HG03103 (cell line): Measurements from ENCODE around the gene FANCD2.
"Not testable (repeated sequence)": the region's sequence is repeated elsewhere in the genome, so short reads cannot be mapped to it uniquely, and the experiment has no call there.

ENCODE experiments used
- ATAC-seq: cut with Tn5 transposase; IDR thresholded peaks from one replicate; pipeline ENCODE4 v1.9.1; 2021; ENCODE audit warnings: low read depth; ENCODE audit not compliant: unreplicated experiment

FANCD2 gene

DNA sequence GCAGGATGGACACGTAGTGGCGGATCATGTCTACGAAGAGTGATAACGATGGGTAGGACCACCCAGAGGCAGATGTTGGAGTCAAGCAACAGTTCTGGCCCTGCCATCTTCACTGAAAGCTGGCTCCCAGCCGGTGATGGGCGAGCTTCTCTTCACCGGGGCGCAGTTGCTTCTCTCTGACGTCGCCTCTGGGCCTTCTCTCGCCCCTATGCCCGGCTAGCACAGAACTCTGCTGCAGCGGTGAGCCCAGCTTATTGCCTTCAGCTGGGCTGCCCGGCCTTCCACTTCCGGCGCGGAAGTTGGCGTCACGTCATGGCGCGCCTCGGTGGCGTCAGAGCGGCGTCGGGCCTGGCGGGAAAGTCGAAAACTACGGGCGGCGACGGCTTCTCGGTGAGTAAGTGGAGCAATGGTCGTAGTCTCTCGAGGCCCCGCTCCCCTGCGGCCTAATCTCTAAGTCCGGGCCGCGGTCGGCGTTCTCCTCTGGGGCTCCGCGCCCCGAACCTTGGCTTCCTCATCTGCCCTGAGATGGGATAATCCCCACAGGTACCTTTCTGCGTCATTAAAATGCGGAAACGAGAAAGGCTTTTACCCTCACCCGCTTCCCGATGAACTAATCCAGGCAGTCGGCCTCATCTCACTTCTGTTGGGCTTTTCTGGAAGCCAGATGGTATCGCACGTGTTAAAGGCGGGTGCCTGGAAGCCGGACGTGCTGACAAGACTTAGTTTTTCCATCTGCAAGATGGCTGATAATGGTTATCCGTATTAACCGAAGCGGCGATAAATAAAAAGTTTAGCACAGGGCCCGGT lies at the start of gene FANCD2:
TSS of gene FANCD2 (plus strand) at position 354 of the 807 bp plus-strand sequence. CDS start 2,221 bp downstream, outside the sequence.
- peak; percentile 90 for ATAC-seq

DNA sequence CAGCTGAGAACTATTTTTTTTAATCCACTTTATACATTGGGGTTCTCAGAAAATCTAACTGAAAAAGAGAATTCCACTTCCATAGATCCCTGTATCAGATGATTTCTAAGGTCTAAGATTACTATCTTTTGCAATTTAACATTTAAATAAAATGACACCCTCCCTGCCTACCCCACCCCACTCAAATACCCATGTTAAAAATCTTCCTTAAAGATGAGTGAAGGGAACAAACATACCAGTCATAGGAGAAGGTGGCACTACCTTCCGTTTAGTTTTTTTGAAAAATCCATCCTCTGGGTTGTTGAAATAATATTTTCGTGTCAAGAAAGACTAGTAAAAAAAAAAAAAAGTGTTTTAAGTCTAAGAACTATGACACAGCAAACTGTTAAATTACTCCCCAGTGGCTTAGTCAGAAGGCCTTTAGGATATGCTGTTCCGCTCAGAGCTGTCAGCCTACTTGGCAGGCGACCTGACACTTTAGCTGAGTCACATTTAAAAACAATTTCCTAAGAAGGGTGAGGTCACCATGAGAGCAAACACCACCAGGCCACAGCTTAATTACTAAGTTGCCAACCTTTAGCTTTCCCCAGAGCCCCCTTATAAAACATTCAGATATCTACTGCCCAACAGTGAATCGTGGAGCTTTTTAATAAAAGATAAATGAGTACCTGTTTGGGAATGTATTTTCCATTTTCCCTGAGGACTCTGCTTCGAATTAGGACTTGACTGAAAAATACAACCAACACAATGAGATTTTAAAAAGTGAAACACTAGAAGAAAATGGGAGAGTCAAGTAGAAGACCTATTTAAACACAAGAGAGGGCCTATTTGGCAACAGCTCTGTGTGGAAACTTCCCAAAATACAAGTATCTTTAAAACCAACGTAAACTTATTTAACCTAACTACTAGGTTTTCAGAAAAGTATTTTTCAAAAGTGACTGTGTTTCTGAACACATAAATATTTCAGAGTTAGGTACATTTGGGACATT lies 49.2 kb upstream of the FANCD2 start:
- ATAC-seq: no peak

GRCh38 chr3:9978710-9979305 lies 47.4 kb upstream of the FANCD2 start:
- no peak for ATAC-seq

- no peak for ATAC-seq
Measured at GRCh38 chr3:9980251-9980650, 46.0 kb upstream of the FANCD2 start.

GRCh38 chr3:9986230-9986725 lies 40.0 kb upstream of the FANCD2 start:
- ATAC-seq: peak; percentile 29

DNA sequence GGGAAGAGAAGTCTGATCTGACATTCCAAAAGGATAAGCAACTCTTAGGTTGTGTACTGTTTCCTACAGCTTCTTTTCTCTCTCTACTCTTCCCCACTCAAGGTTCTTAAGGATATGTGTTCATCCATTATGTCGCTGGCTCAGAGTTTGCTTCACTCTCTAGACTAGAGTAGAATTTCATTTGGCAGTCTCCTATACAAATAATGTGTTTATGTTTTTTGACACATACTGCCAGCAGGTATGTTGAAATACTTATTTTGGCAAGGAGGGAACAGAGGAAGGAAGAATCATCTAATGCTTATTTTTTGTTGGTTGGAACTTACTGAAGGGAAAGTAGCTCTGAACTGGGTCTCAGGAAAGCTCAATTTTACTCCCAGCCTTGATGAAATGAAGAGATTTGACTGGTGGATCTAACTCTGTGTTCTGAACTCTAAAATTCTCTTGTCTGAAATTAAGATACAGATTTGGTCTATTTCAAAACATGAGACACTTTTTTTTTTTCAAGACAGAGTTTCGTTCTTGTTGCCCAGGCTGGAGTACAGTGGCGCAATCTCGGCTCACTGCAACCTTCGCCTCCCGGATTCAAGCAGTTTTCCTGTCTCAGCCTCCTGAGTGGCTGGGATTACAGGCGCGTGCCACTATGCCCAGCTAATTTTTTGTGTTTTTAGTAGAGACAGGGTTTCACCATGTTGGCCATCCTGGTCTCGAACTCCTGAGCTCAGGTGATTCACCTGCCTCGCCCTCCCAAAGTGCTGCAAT lies 32.0 kb upstream of the FANCD2 start:
- ATAC-seq: no peak

DNA sequence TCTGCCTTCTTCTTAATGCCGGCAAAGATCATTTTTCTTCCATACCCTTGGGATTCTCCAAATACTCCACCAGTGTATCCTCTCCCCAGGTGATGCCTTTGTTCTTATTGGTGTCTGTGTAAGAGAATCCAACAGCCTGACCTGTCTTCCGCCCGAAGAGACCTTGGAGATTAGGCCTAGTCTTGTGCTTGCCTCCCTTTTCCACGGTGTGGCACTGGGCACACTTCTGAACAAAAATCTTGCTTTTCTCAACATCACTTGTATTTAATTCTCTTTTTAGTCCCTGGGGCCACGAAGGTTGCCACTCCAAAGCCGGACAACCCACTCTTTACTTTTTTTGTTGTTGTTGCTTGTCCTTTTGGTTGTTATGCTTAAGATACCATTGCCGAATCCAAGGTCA lies 25.6 kb upstream of the FANCD2 start:
- no peak for ATAC-seq

DNA sequence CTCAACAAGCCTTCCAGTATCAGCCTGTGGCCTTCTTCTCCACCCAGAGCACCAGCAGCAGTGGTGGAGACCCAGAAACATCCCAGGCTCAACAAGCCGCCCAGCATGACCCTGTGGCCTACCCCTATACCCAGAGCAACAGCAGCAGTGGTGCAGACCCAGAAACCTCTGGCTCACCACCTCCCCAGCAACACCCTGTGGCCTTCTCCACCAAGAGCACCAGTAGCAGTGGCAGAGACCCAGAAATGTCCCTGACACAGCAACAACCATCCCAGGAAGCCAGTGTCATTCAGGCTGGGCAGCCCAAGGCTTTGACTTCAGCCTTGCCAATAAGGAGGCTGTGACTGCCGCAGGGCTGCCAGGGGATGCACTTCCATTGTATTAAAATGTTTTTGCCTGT lies 23.3 kb upstream of the FANCD2 start:
- ATAC-seq: no peak

- ATAC-seq: no peak
Measured at GRCh38 chr3:10004506-10004905, 21.7 kb upstream of the FANCD2 start.

DNA sequence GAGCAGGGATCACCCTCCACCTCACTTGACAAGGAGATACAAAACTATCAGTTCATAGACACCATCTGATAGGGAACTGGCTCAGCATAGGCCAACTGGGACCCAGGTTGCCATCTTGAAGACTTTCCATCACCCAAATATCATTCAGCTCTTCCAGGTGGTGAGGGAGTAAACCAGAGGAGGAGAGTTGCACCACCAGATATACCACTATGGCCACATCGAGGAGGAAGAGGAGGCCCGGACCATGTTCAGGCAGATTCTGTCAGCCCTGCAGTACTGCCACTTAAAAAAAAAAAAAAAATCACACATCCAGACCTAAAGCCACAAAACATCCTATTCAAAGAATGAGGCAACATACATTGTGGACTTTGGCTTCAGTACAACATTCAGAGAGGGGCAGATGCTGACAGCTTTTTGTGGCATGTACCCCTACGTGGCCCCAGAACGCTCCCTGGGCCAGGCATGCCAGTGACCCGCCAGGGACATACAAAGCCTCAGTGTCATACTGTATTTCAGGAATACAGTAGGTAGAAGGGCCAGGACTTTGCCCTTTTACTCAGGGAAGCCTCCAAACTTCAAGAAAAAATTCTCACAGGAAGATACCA lies 21.2 kb upstream of the FANCD2 start:
- ATAC-seq: no peak

DNA sequence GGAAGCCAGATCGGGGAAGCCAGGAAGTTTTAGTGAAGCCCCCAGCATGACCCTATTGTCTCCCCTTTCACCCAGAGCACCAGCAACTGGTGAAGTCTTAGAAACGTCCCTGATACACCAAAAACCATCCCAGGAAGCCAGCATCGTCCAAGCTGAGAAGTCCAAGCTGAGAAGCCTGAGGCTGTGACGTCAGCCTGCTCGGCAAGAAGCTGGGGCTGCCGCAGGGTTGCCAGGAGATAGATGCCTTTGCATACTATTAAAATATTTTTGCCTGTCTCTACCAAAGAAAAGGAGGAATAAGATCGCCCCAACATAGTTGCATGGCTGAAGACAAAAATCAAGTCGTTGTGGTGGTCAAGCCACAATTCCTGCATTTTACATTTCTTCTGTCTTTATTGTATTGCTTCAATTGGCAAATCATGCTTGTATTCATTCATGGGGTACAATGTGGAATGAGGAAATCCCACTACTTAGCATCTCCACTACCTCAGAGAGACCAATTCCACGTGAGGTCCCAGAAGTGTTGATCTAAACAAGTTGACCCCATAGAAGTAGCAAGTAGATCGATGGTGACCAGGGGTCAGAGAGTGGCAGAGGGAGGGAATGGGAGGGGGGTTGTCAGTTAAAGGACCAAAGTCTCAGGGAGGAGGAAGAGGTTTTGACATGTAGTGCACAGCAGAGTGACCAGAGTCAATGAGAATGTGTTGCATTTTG lies 20.0 kb upstream of the FANCD2 start:
- ATAC-seq: no peak

- no peak for ATAC-seq
Measured at GRCh38 chr3:10006762-10007090, 19.5 kb upstream of the FANCD2 start.

DNA sequence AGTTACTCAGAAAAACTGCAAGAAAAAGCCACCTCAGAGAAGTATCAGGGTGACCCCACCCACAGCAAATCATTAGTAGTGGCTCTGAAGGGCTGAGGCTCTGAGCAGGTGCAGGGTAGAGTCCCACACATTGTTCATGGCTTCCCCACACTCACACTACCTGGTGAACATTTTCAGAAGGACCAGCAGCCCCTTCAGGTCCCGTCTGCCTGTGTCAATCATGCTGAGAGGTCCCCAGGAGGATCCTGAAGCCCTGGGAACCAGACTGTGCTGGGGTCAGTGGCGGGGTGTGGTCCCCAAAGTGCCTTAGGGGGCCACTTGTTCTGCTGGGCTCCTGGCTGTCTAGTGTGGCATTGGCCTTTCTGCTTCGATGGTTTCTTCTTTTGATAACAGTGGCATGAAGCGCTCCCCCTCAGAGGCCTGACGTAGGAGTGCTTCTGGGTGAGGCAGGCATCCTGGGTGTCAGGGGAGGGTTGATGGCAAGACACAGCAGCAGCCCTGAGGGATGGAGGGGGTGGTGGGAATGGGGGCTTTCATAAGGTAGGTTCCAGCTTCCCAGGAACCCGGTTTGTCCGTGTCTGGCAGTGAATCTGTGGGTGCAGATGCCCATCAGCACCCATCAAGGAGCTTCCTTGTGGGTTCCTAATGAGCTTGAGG lies 19.0 kb upstream of the FANCD2 start:
- ATAC-seq: no peak

DNA sequence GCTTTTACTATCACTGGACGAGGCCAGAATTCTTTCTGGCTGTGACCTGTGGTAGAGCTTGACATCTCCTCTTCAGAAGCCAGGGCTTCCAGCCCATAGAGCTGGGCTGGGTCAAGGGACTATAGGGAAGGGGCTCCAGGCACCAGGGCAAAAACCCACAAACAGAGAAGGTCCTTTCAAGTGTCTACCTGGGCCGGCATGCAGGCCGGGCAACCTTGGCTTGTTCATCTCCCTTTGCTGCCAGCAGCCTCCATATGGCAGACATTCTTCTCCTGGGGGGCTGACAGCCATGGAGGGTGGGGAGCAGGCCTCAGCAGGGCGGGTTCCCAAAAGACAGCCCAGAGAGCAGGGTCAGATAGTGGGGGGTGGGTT lies 18.0 kb upstream of the FANCD2 start:
- not testable (repeated sequence) for ATAC-seq

GRCh38 chr3:10008588-10009344 lies 17.5 kb upstream of the FANCD2 start:
- ATAC-seq: peak; percentile 53

DNA sequence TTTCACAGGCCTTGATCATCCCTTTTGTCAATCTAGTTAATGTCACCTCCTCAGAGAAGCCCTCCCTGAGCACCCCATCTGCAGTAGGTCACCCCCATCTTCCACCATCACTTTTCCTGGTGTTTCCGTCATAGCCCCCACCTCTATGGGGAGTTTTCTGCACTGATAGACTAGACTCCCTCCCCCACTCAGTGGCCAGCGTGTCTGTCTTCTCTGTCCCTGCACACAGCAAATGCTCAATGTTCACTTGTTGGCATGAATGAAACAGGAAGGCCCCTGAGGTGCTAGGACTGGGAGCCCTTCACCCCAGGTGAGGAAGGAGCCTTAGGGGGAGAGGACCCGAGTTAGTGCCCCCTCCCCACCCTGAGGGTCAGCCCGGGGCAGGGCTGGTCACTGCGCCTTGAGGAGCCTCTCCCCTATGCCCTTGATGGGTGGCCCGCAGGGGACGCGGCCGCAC lies 15.8 kb upstream of the FANCD2 start:
- ATAC-seq: no peak

- ATAC-seq: peak; percentile 86
Measured at GRCh38 chr3:10010878-10011465, 15.3 kb upstream of the FANCD2 start.

DNA sequence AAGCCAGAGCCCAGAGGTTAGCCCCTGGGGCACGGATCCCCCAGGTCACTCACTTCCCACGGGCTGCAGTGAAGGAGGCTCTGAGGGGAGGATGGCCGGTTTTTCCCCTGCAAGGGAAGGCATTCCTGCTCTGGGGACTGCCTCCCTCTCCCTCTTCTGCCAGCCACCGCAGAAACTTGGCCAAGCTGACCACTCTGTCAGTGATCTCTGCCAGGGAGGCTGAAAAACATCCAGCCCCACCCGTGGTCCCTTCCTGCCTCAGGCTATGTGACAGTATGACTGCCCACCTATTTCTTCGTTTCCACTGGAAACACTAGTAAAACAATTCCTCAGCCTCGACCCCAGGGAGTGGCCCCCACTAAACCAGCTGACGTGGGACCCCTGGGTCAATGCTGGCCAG lies 14.6 kb upstream of the FANCD2 start:
- no peak for ATAC-seq
